Measurements from ENCODE around the gene CRB1. TPM values are rescaled to one million over a fixed set of nuclear protein-coding genes. Genes with fewer than 3 reads are reported as not detected.

The CRB1 gene
- total RNA-seq, 1 experiment from 2014 or later = not detected

DNA sequence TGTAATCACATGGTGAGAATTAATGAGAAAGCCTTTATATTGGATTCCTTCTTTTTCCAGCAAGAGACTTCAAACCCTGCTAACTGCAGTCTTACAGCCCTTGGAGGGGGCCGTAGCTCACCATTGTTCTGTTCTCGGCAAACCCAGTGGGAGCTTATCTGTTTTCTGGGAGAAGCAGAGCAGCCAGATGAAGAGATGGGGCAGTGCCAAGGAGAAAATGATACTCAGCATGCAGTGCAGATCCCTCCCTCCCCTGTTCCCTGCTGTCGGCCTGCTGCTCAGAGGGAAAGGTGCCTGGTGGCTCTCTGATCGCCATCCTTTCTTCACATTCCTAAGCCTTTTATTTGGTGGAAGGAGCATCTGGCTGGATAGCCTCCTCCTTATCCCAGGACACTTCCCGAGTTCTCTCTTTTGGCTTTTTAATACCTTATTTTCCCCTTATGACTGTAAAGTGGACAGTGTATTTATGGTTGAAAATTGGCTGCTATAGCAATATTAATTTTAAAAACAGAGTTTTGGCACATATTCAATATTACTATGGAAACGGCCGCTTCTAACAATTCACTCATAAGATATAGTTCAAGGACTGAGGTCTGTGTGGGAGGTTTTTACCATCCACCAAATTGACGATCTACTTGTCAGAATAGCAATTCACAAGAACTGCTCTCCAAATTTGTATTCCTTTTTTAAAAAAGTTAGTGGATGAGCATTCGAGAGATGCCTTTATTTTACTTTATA lies 203.4 kb downstream of the CRB1 start:
- no peak for TF ChIP-seq EZH2 (IDR thresholded peaks at IDR 0.05; ENCODE audit: low read depth)
- TF ChIP-seq, protein P1, sequence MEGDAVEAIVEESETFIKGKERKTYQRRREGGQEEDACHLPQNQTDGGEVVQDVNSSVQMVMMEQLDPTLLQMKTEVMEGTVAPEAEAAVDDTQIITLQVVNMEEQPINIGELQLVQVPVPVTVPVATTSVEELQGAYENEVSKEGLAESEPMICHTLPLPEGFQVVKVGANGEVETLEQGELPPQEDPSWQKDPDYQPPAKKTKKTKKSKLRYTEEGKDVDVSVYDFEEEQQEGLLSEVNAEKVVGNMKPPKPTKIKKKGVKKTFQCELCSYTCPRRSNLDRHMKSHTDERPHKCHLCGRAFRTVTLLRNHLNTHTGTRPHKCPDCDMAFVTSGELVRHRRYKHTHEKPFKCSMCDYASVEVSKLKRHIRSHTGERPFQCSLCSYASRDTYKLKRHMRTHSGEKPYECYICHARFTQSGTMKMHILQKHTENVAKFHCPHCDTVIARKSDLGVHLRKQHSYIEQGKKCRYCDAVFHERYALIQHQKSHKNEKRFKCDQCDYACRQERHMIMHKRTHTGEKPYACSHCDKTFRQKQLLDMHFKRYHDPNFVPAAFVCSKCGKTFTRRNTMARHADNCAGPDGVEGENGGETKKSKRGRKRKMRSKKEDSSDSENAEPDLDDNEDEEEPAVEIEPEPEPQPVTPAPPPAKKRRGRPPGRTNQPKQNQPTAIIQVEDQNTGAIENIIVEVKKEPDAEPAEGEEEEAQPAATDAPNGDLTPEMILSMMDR (conservative IDR thresholded peaks at IDR 0.05) = no peak
- H3K4me2 ChIP-seq = no peak overlapping the region
- no peaks in the 10 kb centered on the region for H3F3A ChIP-seq (ENCODE audit: insufficient read depth, low read depth)
- intact Hi-C loops (cut with micrococcal nuclease; ENCODE audit: unreplicated experiment) = no loop called here
- H3K4me3 ChIP-seq = no peak overlapping the region
- ChIA-PET CTCF (no interaction called here), POLR2A (ENCODE audit: unreplicated experiment) (no interaction called here)
- BruUV-seq (replicated peaks) = no TSS peak
- no peak for DNase-seq
- H3K27ac ChIP-seq = no peak overlapping the region
- H3K79me2 ChIP-seq (ENCODE audit: low read depth) = no peaks in the 10 kb centered on the region
- no peak overlapping the region for H2AFZ ChIP-seq
- no peaks in the 10 kb centered on the region for H3K27me3 ChIP-seq (ENCODE audit: insufficient read depth, low read depth)
- no peaks in the 10 kb centered on the region for H4K20me1 ChIP-seq (ENCODE audit: insufficient read depth)
- no peaks in the 10 kb centered on the region for H3K36me3 ChIP-seq (ENCODE audit: low read depth)
- no peaks in the 10 kb centered on the region for H3K9me2 ChIP-seq (ENCODE audit: insufficient read depth)
- H3K4me1 ChIP-seq (replicated peaks; ENCODE audit: insufficient read depth) = no peaks in the 10 kb centered on the region
- H3K9me3 ChIP-seq (ENCODE audit: insufficient read depth, low read depth) = no peaks in the 10 kb centered on the region

DNA sequence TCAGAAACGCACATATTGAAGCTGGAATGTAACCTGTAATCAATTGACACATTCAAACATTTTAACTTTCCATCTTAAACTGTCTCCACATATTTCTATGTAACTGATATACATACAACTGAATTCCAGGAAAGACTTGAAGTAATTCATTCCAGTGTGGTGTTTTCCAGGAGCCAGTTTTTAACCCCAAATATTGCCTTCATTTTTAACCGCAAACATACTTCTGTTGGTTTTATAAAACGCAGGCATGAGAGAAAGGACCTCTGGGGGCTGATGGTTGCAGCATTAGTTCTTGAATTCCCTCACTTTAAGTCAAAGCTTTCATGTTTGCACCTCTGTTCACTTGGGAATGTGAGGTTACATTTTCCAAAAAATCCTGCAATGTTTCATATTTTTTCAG lies 204.1 kb downstream of the CRB1 start:
- DNase-seq = no peak
- Histone ChIP-seq H4K20me1 (ENCODE audit: insufficient read depth) (no peaks in the 10 kb centered on the region), H2AFZ (no peak overlapping the region), H3K4me1 (replicated peaks; ENCODE audit: insufficient read depth) (no peaks in the 10 kb centered on the region), H3K9me2 (ENCODE audit: insufficient read depth) (no peaks in the 10 kb centered on the region), H3K36me3 (ENCODE audit: low read depth) (no peaks in the 10 kb centered on the region), H3K27ac (no peak overlapping the region), H3K4me3 (no peak overlapping the region), H3K4me2 (no peak overlapping the region), H3F3A (ENCODE audit: insufficient read depth, low read depth) (no peaks in the 10 kb centered on the region), H3K79me2 (ENCODE audit: low read depth) (no peaks in the 10 kb centered on the region), H3K9me3 (ENCODE audit: insufficient read depth, low read depth) (no peaks in the 10 kb centered on the region), H3K27me3 (ENCODE audit: insufficient read depth, low read depth) (no peaks in the 10 kb centered on the region)
- intact Hi-C loops (cut with micrococcal nuclease; ENCODE audit: unreplicated experiment) = no loop called here
- TF ChIP-seq EZH2 (IDR thresholded peaks at IDR 0.05; ENCODE audit: low read depth) = no peak
- TF ChIP-seq, protein P1 (conservative IDR thresholded peaks at IDR 0.05) = no peak
- no TSS peak for BruUV-seq (replicated peaks)
- ChIA-PET CTCF (no interaction called here), POLR2A (ENCODE audit: unreplicated experiment) (no interaction called here)

DNA sequence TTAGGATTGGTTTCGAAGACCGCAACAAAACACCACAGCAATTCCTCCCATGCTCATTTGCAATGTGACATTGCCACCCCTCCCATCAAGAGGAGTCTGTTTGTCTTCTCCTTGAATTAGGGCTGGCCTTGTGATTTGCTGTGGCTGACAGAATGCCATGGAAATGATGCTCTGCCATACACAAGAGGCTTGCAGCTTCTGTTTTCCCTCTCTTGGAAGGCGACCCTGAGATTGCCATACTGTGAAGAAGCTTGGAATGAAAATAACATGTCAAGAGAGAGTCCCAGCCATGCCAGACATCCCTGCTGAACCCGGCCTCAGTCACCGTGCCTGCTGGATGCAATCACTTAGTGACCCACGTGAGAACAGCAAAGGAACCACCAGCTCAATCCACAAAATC lies 212.4 kb downstream of the CRB1 start:
- ChIA-PET POLR2A (ENCODE audit: unreplicated experiment) (no interaction called here), CTCF (no interaction called here)
- intact Hi-C loops (cut with micrococcal nuclease; ENCODE audit: unreplicated experiment) = no loop called here
- Histone ChIP-seq H3K9me3 (ENCODE audit: insufficient read depth, low read depth) (no peaks in the 10 kb centered on the region), H3K4me3 (no peak overlapping the region), H3K27ac (no peak overlapping the region), H3K9me2 (ENCODE audit: insufficient read depth) (no peaks in the 10 kb centered on the region), H2AFZ (no peak overlapping the region), H3K27me3 (ENCODE audit: insufficient read depth, low read depth) (no peaks in the 10 kb centered on the region), H3K79me2 (ENCODE audit: low read depth) (no peaks in the 10 kb centered on the region), H3K4me2 (no peak overlapping the region), H3K4me1 (replicated peaks; ENCODE audit: insufficient read depth) (no peaks in the 10 kb centered on the region), H4K20me1 (ENCODE audit: insufficient read depth) (no peaks in the 10 kb centered on the region), H3F3A (ENCODE audit: insufficient read depth, low read depth) (no peaks in the 10 kb centered on the region), H3K36me3 (ENCODE audit: low read depth) (no peaks in the 10 kb centered on the region)
- no peak for TF ChIP-seq EZH2 (IDR thresholded peaks at IDR 0.05; ENCODE audit: low read depth)
- no peak for DNase-seq
- BruUV-seq (replicated peaks) = no TSS peak

DNA sequence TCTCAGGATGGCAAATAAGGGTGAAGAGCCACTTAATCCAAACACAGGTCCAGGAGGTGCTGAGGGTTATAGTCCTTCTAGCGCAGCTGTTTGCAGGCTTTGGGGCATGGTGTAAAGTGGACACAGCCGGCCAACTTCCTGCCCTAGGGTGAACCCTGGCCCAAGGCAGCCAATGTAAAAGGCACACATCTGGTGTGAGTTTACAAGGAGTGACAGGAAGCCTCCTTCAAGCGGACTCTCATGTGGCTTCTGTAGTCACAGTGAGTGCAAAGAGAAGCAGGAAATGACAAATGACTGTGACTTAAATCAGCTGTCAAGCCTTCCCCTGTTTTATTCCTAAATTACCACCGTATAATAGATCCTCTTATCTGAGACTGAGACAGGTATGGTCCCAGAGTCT lies 213.0 kb downstream of the CRB1 start:
- Histone ChIP-seq H3K4me3 (no peak overlapping the region), H3K79me2 (ENCODE audit: low read depth) (no peaks in the 10 kb centered on the region), H4K20me1 (ENCODE audit: insufficient read depth) (no peaks in the 10 kb centered on the region), H3K36me3 (ENCODE audit: low read depth) (no peaks in the 10 kb centered on the region), H3K4me2 (no peak overlapping the region), H3K4me1 (replicated peaks; ENCODE audit: insufficient read depth) (peaks cover 6% of the 10 kb centered on the region), H3K27ac (no peak overlapping the region), H3K9me3 (ENCODE audit: insufficient read depth, low read depth) (no peaks in the 10 kb centered on the region), H3F3A (ENCODE audit: insufficient read depth, low read depth) (no peaks in the 10 kb centered on the region), H3K27me3 (ENCODE audit: insufficient read depth, low read depth) (no peaks in the 10 kb centered on the region), H2AFZ (no peak overlapping the region), H3K9me2 (ENCODE audit: insufficient read depth) (no peaks in the 10 kb centered on the region)
- no peak for DNase-seq
- ChIA-PET POLR2A (ENCODE audit: unreplicated experiment) (interaction anchor here (0.7 kb wide), 1 partner anchor 149 kb away, joined by 6 read pairs; no protein-coding TSS in a partner anchor), CTCF (no interaction called here)
- no TSS peak for BruUV-seq (replicated peaks)
- intact Hi-C loops (cut with micrococcal nuclease; ENCODE audit: unreplicated experiment) = no loop called here
- TF ChIP-seq EZH2 (IDR thresholded peaks at IDR 0.05; ENCODE audit: low read depth) = no peak
- TF ChIP-seq, protein P1 (conservative IDR thresholded peaks at IDR 0.05) = no peak

Measured in PC-9 (cell line).